ENCODE results near the gene HNF1A. TPM values are rescaled to one million over a fixed set of nuclear protein-coding genes. Genes with fewer than 3 reads are reported as not detected.

HNF1A gene
- total and polyA plus RNA-seq, 2 of the 4 experiments (the other 2 are of a cell fraction) = under 0.01 TPM; not detected in 1

- Histone ChIP-seq H3K27me3 (ENCODE audit: control insufficient read depth, insufficient read depth, low read length) (no peaks in the 10 kb centered on the region), H3K14ac (replicated peaks; ENCODE audit: low read depth, low read length) (no peak overlapping the region), H3K9ac (ENCODE audit: low read depth, low read length) (no peak overlapping the region), H3K79me1 (ENCODE audit: low read depth in 1 of 2, low read length in 2 of 2) (no peaks in the 10 kb centered on the region; a peak in 3 of 4 replicates), H4K91ac (ENCODE audit: insufficient read depth, low read depth, low read length) (no peak overlapping the region), H2AFZ (replicated peaks; ENCODE audit: low read length, poor library complexity) (no peak overlapping the region), H3K36me3 (ENCODE audit: control insufficient read depth, insufficient read depth, low read length) (peaks cover 41% of the 10 kb centered on the region), H3K9me1 (ENCODE audit: insufficient read depth, low read length) (no peaks in the 10 kb centered on the region), H2BK120ac (ENCODE audit: low read depth, low read length) (no peak overlapping the region), H3K9me3 (ENCODE audit: control insufficient read depth, insufficient read depth, low read length) (no peaks in the 10 kb centered on the region), H4K8ac (ENCODE audit: low read depth in 2 of 2, low read length in 2 of 2) (no peak overlapping the region), H3K18ac (ENCODE audit: low read depth, low read length) (no peak overlapping the region), H3K4me2 (ENCODE audit: low read depth, low read length) (no peak overlapping the region), H3K27ac (ENCODE audit: insufficient read depth, low read length) (no peak overlapping the region), H2BK20ac (ENCODE audit: low read depth, low read length) (no peak overlapping the region), H3K23ac (ENCODE audit: low read depth, low read length) (no peak overlapping the region), H4K5ac (ENCODE audit: low read depth, low read length) (no peak overlapping the region), H2BK5ac (ENCODE audit: low read depth, low read length, poor library complexity, severe bottlenecking) (no peak overlapping the region), H3K56ac (ENCODE audit: extremely low read depth, insufficient read depth, low read length) (no peak overlapping the region), H3K4me1 (ENCODE audit: control insufficient read depth, insufficient read depth, low read length) (no peaks in the 10 kb centered on the region), H3K4ac (ENCODE audit: low read depth, low read length) (no peak overlapping the region), H2AK9ac (replicated peaks; ENCODE audit: low read depth, low read length, poor library complexity) (no peak overlapping the region), H2BK15ac (ENCODE audit: low read depth, low read length) (no peak overlapping the region), H4K20me1 (ENCODE audit: insufficient read depth, low read length) (no peaks in the 10 kb centered on the region), H2AK5ac (ENCODE audit: low read depth, low read length) (no peak overlapping the region), H3K4me3 (ENCODE audit: insufficient read depth, low read depth, low read length) (no peak overlapping the region)
- intact Hi-C loops (cut with micrococcal nuclease) = no loop called here
- DNase-seq (no peak), ATAC-seq (ENCODE audit: low read depth) (no peak)
- ChIA-PET POLR2A (ENCODE audit: unreplicated experiment) (no interaction called here), CTCF (interaction anchor here (0.6 kb wide), 1 partner anchor 221 kb away, joined by 3 read pairs; no protein-coding TSS in a partner anchor)
- BruUV-seq (replicated peaks) = no TSS peak
- dilution Hi-C loops (cut with HindIII; ENCODE audit: low sequenced_read_pairs, unreplicated experiment) = no loop called here
- in situ Hi-C loops (cut with MboI; ENCODE audit: low sequenced_read_pairs) = no loop called here
- 100% methylated on average over 2 of the region's 8 CpGs; no CpG with 5 or more reads in 1 of the 2 experiments for WGBS, 2 experiments (ENCODE audit: extremely low coverage in 2 of 2, insufficient read length in 1 of 2)
- TF ChIP-seq CHD1 (IDR thresholded peaks at IDR 0.05; ENCODE audit: low read depth, low read length) (no peak), CEBPB (IDR thresholded peaks at IDR 0.05; ENCODE audit: low read depth, low read length) (no peak), ELK1 (IDR thresholded peaks at IDR 0.05; ENCODE audit: borderline replicate concordance, low read depth, low read length) (no peak), NFE2L2 (IDR thresholded peaks at IDR 0.05; ENCODE audit: low read depth, low read length) (no peak), BHLHE40 (IDR thresholded peaks at IDR 0.05; ENCODE audit: low read depth, low read length) (no peak), MAFK (IDR thresholded peaks at IDR 0.05; ENCODE audit: low read depth, low read length) (no peak), MAZ (IDR thresholded peaks at IDR 0.05; ENCODE audit: borderline replicate concordance, low read depth, low read length) (no peak), SMC3 (IDR thresholded peaks at IDR 0.05; ENCODE audit: low read depth, low read length) (no peak), USF2 (IDR thresholded peaks at IDR 0.05; ENCODE audit: low read depth, low read length) (no peak), RFX5 (IDR thresholded peaks at IDR 0.05; ENCODE audit: low read depth, low read length) (no peak), RCOR1 (IDR thresholded peaks at IDR 0.05; ENCODE audit: insufficient replicate concordance, low read length) (no peak), RAD21 (IDR thresholded peaks at IDR 0.05; ENCODE audit: low read length) (no peak)
Observed at GRCh38 chr12:121008347-121009098, 30.2 kb downstream of the HNF1A start.

Measured in IMR-90 (cell line).